WTC11 (cell line): ENCODE data around the gene BFSP2. TPM values are rescaled to one million over a fixed set of nuclear protein-coding genes. Genes with fewer than 3 reads are reported as not detected.

Source experiments
- ATAC-seq: fragments of 200-7000 bp; cut with Tn5 transposase; 2 replicates; pipeline ENCODE4 v1.10.0; 2021; ENCODE audit warnings: mild to moderate bottlenecking, moderate library complexity
- CTCF ChIA-PET: fragments of 300-600 bp; sonication (Branson Sonifier 250); formaldehyde crosslinking; loops from one replicate; lab custom pipeline; 2021; ENCODE audit warnings: antibody characterized with exemption; lab: Charles Lee
- POLR2A ChIA-PET: fragments of 350-600 bp; sonication (Branson Sonifier 250); formaldehyde crosslinking; loops from one replicate; lab custom pipeline; 2021; ENCODE audit warnings: antibody characterized with exemption; lab: Charles Lee
- DNase-seq: peaks from one replicate; pipeline ENCODE4 v3.0.0; 2021; ENCODE audit warnings: low spot score
- H3K27ac Mint-ChIP-seq: 2 replicates; pipeline ENCODE4 v1.8.0; 2021; ENCODE audit warnings: mixed read lengths
- H3K27me3 Mint-ChIP-seq: 2 replicates; pipeline ENCODE4 v1.8.0; 2021; ENCODE audit warnings: low read depth, mild to moderate bottlenecking, moderate library complexity, mixed read lengths
- H3K36me3 Mint-ChIP-seq: 2 replicates; pipeline ENCODE4 v1.8.0; 2021; ENCODE audit warnings: mixed read lengths
- H3K4me1 Mint-ChIP-seq: 2 replicates; pipeline ENCODE4 v1.8.0; 2022; ENCODE audit warnings: mixed read lengths
- H3K4me3 Mint-ChIP-seq: 2 replicates; pipeline ENCODE4 v1.8.0; 2021; ENCODE audit warnings: mild to moderate bottlenecking, moderate library complexity, mixed read lengths
- H3K9me3 Mint-ChIP-seq: 2 replicates; pipeline ENCODE4 v1.8.0; 2021; ENCODE audit warnings: mixed read lengths
- ATF1 ChIP-seq: sonication (generic); formaldehyde crosslinking; IDR thresholded peaks from 2 replicates; pipeline ENCODE4 v1.8.1; 2023; ENCODE audit warnings: mild to moderate bottlenecking, moderate library complexity, missing genetic modification reagents
- E2F1 ChIP-seq: sonication (generic); formaldehyde crosslinking; IDR thresholded peaks from 2 replicates; pipeline ENCODE4 v1.8.0; 2022; ENCODE audit warnings: mild to moderate bottlenecking, missing genetic modification reagents
- FOXP4 ChIP-seq: sonication (generic); formaldehyde crosslinking; IDR thresholded peaks from 2 replicates; pipeline ENCODE4 v1.8.0; 2022; ENCODE audit warnings: mild to moderate bottlenecking, missing genetic modification reagents
- KAT7 ChIP-seq: sonication (generic); formaldehyde crosslinking; IDR thresholded peaks from 2 replicates; pipeline ENCODE4 v1.8.1; 2023; ENCODE audit warnings: missing genetic modification reagents, mild to moderate bottlenecking, borderline replicate concordance
- MAX ChIP-seq: sonication (generic); formaldehyde crosslinking; IDR thresholded peaks from 2 replicates; pipeline ENCODE4 v1.8.0; 2022; ENCODE audit warnings: mild to moderate bottlenecking, missing genetic modification reagents
- NFATC4 ChIP-seq: fragments of 250-450 bp; sonication (Bioruptor Pico); IDR thresholded peaks from 2 replicates; pipeline ENCODE4 v1.9.0; 2021; ENCODE audit warnings: mild to moderate bottlenecking
- NFE2L1 ChIP-seq: sonication (generic); formaldehyde crosslinking; IDR thresholded peaks from 2 replicates; pipeline ENCODE4 v1.8.1; 2023; ENCODE audit warnings: missing genetic modification reagents
- NFYB ChIP-seq: sonication (generic); formaldehyde crosslinking; conservative IDR thresholded peaks from 2 replicates; pipeline ENCODE4 v1.8.0; 2022; ENCODE audit warnings: low read depth, missing genetic modification reagents
- NR2C2 ChIP-seq: sonication (generic); formaldehyde crosslinking; IDR thresholded peaks from 2 replicates; pipeline ENCODE4 v1.8.0; 2022; ENCODE audit warnings: mild to moderate bottlenecking, missing genetic modification reagents
- SMAD3 ChIP-seq: sonication (generic); formaldehyde crosslinking; IDR thresholded peaks from 2 replicates; pipeline ENCODE4 v1.8.0; 2022; ENCODE audit warnings: missing genetic modification reagents, mild to moderate bottlenecking, borderline replicate concordance
- SMAD4 ChIP-seq: sonication (generic); formaldehyde crosslinking; IDR thresholded peaks from 2 replicates; pipeline ENCODE4 v1.8.0; 2022; ENCODE audit warnings: mild to moderate bottlenecking, missing genetic modification reagents
- SP1 ChIP-seq: sonication (generic); formaldehyde crosslinking; conservative IDR thresholded peaks from 2 replicates; pipeline ENCODE4 v1.8.1; 2022; ENCODE audit warnings: missing genetic modification reagents
- STAT6 ChIP-seq: sonication (generic); formaldehyde crosslinking; conservative IDR thresholded peaks from 2 replicates; pipeline ENCODE4 v1.8.1; 2023; ENCODE audit warnings: mild to moderate bottlenecking, low read depth, missing genetic modification reagents, moderate library complexity
- TEAD1 ChIP-seq: sonication (generic); formaldehyde crosslinking; IDR thresholded peaks from 2 replicates; pipeline ENCODE4 v1.8.0; 2022; ENCODE audit warnings: mild to moderate bottlenecking, missing genetic modification reagents
- USF1 ChIP-seq: sonication (generic); formaldehyde crosslinking; IDR thresholded peaks from 2 replicates; pipeline ENCODE4 v1.8.0; 2022; ENCODE audit warnings: mild to moderate bottlenecking, missing genetic modification reagents
- ZNF138 ChIP-seq: sonication (generic); formaldehyde crosslinking; conservative IDR thresholded peaks from 2 replicates; pipeline ENCODE4 v1.8.1; 2022; ENCODE audit warnings: mild to moderate bottlenecking, moderate library complexity, missing genetic modification reagents
- ZNF281 ChIP-seq: sonication (generic); formaldehyde crosslinking; IDR thresholded peaks from 2 replicates; pipeline ENCODE4 v1.8.0; 2023; ENCODE audit warnings: mild to moderate bottlenecking, missing genetic modification reagents
- total RNA-seq: library from RNA; stranded (reverse); gene quantifications from 3 replicates; pipeline ENCODE4 v1.2.3, GENCODE V29; 2021

The BFSP2 gene
- total RNA-seq, 1 experiment from 2014 or later, result not detected

GRCh38 chr3:133387341-133387740 is 12.5 kb upstream of the BFSP2 start:
- Mint-ChIP-seq H3K36me3 (no peaks in the 10 kb centered on the region), H3K9me3 (no peaks in the 10 kb centered on the region), H3K4me3 (no peak overlapping the region), H3K27ac (no peak overlapping the region), H3K27me3 (no peaks in the 10 kb centered on the region), H3K4me1 (peaks cover 19% of the 10 kb centered on the region)
- ChIA-PET POLR2A (no interaction called here), CTCF (interaction anchor here (1.0 to 1.4 kb wide), 3 partner anchors 37 to 656 kb away, joined by 5 to 6 read pairs (median 6); no protein-coding TSS in a partner anchor)
- TF ChIP-seq SMAD4 (CRISPR knock-in tag), result no peak
- no peak for TF ChIP-seq NFE2L1 (CRISPR knock-in tag)
- no peak for TF ChIP-seq ZNF138 (CRISPR knock-in tag)
- no peak for TF ChIP-seq KAT7 (CRISPR knock-in tag)
- no peak for TF ChIP-seq SP1 (CRISPR knock-in tag)
- no peak for TF ChIP-seq FOXP4
- no peak for TF ChIP-seq E2F1 (CRISPR knock-in tag)
- TF ChIP-seq USF1 (CRISPR knock-in tag), result no peak
- no peak for TF ChIP-seq ATF1 (CRISPR knock-in tag)
- no peak for TF ChIP-seq TEAD1 (CRISPR knock-in tag)
- no peak for TF ChIP-seq MAX (CRISPR knock-in tag)
- no peak for TF ChIP-seq NFYB (CRISPR knock-in tag)
- TF ChIP-seq NFATC4, result no peak
- TF ChIP-seq SMAD3 (CRISPR knock-in tag), result no peak
- no peak for TF ChIP-seq STAT6 (CRISPR knock-in tag)
- TF ChIP-seq NR2C2 (CRISPR knock-in tag), result no peak
- TF ChIP-seq ZNF281 (CRISPR knock-in tag), result no peak
- DNase-seq (no peak), ATAC-seq (no peak)
